ENCODE data around the gene F10.

DNA sequence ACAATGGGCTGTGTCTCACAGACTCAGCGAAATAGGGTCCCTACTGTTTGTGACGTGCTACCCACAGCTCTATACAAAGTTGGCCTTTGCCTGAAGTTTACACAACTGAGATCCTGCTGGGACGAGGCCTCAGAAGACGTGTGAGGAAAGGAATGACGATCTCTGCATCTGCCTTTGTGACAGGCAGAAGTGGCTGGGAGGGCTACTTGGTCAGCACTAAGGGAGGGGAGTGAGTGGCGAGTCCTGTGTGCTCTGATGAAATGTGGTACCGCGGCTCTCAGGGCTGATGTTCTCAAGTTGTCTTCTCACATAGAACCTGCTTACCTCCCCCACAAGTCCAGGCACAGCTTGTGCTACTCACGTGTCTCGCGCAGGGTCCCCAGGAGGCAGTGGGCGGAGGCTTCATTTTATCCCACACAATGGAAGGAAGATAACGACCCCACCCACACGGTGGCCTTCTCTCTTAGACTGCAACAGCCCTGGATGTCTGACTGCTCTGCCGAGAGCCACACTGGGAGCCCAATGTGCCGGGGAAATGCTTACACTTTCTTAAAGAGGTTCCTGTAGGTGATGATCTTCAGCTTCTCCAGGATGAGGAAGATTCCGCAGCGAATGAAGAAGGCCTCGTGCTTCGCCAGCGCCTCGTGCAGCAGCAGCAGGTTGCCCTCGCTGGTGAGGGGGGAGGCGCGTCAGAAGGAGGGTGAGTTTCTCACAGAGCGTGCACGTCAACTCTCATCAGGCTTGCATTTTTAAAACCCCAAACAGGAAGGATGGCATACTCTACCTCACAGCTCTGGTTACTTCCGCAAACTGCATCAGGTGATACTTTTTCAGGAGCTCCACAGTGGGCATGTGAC, 57.0 kb downstream of the F10 start:
- TF ChIP-seq, protein P1, sequence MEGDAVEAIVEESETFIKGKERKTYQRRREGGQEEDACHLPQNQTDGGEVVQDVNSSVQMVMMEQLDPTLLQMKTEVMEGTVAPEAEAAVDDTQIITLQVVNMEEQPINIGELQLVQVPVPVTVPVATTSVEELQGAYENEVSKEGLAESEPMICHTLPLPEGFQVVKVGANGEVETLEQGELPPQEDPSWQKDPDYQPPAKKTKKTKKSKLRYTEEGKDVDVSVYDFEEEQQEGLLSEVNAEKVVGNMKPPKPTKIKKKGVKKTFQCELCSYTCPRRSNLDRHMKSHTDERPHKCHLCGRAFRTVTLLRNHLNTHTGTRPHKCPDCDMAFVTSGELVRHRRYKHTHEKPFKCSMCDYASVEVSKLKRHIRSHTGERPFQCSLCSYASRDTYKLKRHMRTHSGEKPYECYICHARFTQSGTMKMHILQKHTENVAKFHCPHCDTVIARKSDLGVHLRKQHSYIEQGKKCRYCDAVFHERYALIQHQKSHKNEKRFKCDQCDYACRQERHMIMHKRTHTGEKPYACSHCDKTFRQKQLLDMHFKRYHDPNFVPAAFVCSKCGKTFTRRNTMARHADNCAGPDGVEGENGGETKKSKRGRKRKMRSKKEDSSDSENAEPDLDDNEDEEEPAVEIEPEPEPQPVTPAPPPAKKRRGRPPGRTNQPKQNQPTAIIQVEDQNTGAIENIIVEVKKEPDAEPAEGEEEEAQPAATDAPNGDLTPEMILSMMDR (IDR thresholded peaks at IDR 0.05): no peak
- no peak for TF ChIP-seq POLR2A (IDR thresholded peaks at IDR 0.05)
